HepG2 (cell line): ENCODE results near the gene CYTH1. TPM values are rescaled to one million over a fixed set of nuclear protein-coding genes. Genes with fewer than 3 reads are reported as not detected.

Experiments used
- HOXA3 ChIP-seq: sonication (generic); formaldehyde crosslinking; IDR thresholded peaks from 2 replicates; pipeline ENCODE4 v1.5.0; 2020; ENCODE audit warnings: missing genetic modification reagents
- REPIN1 ChIP-seq: sonication (generic); formaldehyde crosslinking; IDR thresholded peaks from 2 replicates; pipeline ENCODE4 v1.8.0; 2022; ENCODE audit warnings: missing genetic modification reagents, low read depth, mild to moderate bottlenecking, borderline replicate concordance
- RFXANK ChIP-seq: IDR thresholded peaks from 2 replicates; pipeline ENCODE4 v1.6.1; 2016
- RXRB ChIP-seq: IDR thresholded peaks from 2 replicates; pipeline ENCODE4 v1.6.1; 2016; ENCODE audit warnings: borderline replicate concordance, missing genetic modification reagents, missing compliant biosample characterization
- ZBTB1 ChIP-seq: sonication (generic); formaldehyde crosslinking; IDR thresholded peaks from 2 replicates; pipeline ENCODE4 v1.4.0; 2020; ENCODE audit warnings: missing genetic modification reagents, borderline replicate concordance
- ZKSCAN8 ChIP-seq: IDR thresholded peaks from 2 replicates; pipeline ENCODE4 v1.6.1; 2016; ENCODE audit warnings: borderline replicate concordance, missing genetic modification reagents, missing compliant biosample characterization
- polyA plus RNA-seq, 8 experiments: library from polyadenylated mRNA; depleted of rRNA in 3 of 8; stranded (reverse) in 7 of 8; unstranded in 1 of 8; fragments of >200 nt; fragmentation: Illumina TruSeq in 4 of 8; extraction: Trizol in 4 of 8; gene quantifications; 2 replicates each; pipeline versions ENCODE4 v1.2.1 to v1.2.3, GENCODE V29; 2011 to 2016; ENCODE audit warnings: low read depth in 4 of 8, missing spikeins in 1 of 8, mixed read lengths in 1 of 8; ENCODE audit not compliant: insufficient read depth in 1 of 8
- total RNA-seq, 5 experiments: library from RNA; depleted of rRNA; stranded (reverse); fragments of >200 nt; fragmentation: Illumina TruSeq; extraction: Trizol; gene quantifications; 2 replicates each; pipeline ENCODE4 v1.2.3, GENCODE V29; 2016; ENCODE audit warnings: low read depth in 1 of 5
- TF ChIP-seq, protein P1 (sequence below): sonication (generic); formaldehyde crosslinking; IDR thresholded peaks from 2 replicates; pipeline ENCODE4 v1.4.0; 2020; ENCODE audit warnings: missing genetic modification reagents
- TF ChIP-seq, protein P2 (sequence below): sonication (generic); formaldehyde crosslinking; IDR thresholded peaks from 2 replicates; pipeline ENCODE4 v1.4.0; 2020; ENCODE audit warnings: missing genetic modification reagents
- TF ChIP-seq, protein P3 (sequence below), 2 experiments: fragments of 450-650 bp in 1 of 2; sonication (generic) in 1 of 2; formaldehyde crosslinking in 1 of 2; IDR thresholded peaks; 2 replicates each; pipeline versions ENCODE4 v1.6.1 to v1.8.0; 2016 to 2022; ENCODE audit warnings: antibody characterized with exemption in 1 of 2, mild to moderate bottlenecking in 1 of 2, missing genetic modification reagents in 1 of 2

Gene CYTH1
- total and polyA plus RNA-seq, 2 of the 13 experiments (the other 11 are each of a cell fraction or from before 2014, with no cell fraction given), result 20.1 to 48.9 TPM

DNA sequence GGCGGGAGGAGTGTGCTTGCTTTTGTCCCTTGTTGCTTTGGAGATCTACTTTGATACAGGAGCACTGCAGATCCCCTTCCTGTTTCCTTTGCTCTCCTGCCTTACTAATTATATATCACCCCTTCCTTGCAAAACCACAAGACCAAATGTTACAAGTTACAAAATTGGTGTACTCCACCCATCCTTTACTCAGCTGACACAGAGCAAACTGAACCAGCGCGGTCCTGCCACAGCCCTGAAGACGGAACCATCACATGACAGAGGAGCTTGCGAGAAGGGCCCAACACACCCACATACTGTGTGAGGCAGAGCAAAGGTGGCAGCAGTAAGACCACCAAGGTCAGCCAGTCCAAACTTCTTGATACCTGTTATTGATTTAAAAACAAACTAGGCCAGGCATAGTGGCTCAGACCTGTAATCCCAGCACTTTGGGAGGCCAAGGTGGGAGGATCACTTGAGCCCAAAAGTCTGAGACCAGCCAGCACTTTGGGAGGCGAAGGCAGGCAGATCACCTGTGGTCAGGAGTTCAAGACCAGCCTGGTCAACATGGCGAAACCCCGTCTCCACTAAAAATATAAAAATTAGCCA lies 33.2 kb downstream of the CYTH1 start (continued):
- TF ChIP-seq RFXANK (CRISPR knock-in tag), result no peak
- peak; percentile 89 for TF ChIP-seq HOXA3 (CRISPR knock-in tag)
- TF ChIP-seq, protein P1, sequence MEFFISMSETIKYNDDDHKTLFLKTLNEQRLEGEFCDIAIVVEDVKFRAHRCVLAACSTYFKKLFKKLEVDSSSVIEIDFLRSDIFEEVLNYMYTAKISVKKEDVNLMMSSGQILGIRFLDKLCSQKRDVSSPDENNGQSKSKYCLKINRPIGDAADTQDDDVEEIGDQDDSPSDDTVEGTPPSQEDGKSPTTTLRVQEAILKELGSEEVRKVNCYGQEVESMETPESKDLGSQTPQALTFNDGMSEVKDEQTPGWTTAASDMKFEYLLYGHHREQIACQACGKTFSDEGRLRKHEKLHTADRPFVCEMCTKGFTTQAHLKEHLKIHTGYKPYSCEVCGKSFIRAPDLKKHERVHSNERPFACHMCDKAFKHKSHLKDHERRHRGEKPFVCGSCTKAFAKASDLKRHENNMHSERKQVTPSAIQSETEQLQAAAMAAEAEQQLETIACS (CRISPR knock-in tag), result 0 out of 2 replicates have a peak, but pooled peaks have one; percentile 25
- TF ChIP-seq REPIN1 (CRISPR knock-in tag), result peak; percentile 90
- peak; percentile 65 for TF ChIP-seq ZKSCAN8 (CRISPR knock-in tag)
- peak; percentile 60 for TF ChIP-seq RXRB (CRISPR knock-in tag)
- TF ChIP-seq, protein P2, sequence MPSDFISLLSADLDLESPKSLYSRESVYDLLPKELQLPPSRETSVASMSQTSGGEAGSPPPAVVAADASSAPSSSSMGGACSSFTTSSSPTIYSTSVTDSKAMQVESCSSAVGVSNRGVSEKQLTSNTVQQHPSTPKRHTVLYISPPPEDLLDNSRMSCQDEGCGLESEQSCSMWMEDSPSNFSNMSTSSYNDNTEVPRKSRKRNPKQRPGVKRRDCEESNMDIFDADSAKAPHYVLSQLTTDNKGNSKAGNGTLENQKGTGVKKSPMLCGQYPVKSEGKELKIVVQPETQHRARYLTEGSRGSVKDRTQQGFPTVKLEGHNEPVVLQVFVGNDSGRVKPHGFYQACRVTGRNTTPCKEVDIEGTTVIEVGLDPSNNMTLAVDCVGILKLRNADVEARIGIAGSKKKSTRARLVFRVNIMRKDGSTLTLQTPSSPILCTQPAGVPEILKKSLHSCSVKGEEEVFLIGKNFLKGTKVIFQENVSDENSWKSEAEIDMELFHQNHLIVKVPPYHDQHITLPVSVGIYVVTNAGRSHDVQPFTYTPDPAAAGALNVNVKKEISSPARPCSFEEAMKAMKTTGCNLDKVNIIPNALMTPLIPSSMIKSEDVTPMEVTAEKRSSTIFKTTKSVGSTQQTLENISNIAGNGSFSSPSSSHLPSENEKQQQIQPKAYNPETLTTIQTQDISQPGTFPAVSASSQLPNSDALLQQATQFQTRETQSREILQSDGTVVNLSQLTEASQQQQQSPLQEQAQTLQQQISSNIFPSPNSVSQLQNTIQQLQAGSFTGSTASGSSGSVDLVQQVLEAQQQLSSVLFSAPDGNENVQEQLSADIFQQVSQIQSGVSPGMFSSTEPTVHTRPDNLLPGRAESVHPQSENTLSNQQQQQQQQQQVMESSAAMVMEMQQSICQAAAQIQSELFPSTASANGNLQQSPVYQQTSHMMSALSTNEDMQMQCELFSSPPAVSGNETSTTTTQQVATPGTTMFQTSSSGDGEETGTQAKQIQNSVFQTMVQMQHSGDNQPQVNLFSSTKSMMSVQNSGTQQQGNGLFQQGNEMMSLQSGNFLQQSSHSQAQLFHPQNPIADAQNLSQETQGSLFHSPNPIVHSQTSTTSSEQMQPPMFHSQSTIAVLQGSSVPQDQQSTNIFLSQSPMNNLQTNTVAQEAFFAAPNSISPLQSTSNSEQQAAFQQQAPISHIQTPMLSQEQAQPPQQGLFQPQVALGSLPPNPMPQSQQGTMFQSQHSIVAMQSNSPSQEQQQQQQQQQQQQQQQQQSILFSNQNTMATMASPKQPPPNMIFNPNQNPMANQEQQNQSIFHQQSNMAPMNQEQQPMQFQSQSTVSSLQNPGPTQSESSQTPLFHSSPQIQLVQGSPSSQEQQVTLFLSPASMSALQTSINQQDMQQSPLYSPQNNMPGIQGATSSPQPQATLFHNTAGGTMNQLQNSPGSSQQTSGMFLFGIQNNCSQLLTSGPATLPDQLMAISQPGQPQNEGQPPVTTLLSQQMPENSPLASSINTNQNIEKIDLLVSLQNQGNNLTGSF (CRISPR knock-in tag), result 0 out of 2 replicates have a peak, but pooled peaks have one; percentile 28
- no peak for TF ChIP-seq ZBTB1 (CRISPR knock-in tag)
- TF ChIP-seq, protein P3, sequence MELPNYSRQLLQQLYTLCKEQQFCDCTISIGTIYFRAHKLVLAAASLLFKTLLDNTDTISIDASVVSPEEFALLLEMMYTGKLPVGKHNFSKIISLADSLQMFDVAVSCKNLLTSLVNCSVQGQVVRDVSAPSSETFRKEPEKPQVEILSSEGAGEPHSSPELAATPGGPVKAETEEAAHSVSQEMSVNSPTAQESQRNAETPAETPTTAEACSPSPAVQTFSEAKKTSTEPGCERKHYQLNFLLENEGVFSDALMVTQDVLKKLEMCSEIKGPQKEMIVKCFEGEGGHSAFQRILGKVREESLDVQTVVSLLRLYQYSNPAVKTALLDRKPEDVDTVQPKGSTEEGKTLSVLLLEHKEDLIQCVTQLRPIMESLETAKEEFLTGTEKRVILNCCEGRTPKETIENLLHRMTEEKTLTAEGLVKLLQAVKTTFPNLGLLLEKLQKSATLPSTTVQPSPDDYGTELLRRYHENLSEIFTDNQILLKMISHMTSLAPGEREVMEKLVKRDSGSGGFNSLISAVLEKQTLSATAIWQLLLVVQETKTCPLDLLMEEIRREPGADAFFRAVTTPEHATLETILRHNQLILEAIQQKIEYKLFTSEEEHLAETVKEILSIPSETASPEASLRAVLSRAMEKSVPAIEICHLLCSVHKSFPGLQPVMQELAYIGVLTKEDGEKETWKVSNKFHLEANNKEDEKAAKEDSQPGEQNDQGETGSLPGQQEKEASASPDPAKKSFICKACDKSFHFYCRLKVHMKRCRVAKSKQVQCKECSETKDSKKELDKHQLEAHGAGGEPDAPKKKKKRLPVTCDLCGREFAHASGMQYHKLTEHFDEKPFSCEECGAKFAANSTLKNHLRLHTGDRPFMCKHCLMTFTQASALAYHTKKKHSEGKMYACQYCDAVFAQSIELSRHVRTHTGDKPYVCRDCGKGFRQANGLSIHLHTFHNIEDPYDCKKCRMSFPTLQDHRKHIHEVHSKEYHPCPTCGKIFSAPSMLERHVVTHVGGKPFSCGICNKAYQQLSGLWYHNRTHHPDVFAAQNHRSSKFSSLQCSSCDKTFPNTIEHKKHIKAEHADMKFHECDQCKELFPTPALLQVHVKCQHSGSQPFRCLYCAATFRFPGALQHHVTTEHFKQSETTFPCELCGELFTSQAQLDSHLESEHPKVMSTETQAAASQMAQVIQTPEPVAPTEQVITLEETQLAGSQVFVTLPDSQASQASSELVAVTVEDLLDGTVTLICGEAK (IDR thresholded peaks at IDR 0.05), result no peak
- TF ChIP-seq, protein P3 (CRISPR knock-in tag; IDR thresholded peaks at IDR 0.05), result 0 out of 2 replicates have a peak, but pooled peaks have one; percentile 23
